ENCODE measurements around the gene COL23A1. TPM values are rescaled to one million over a fixed set of nuclear protein-coding genes. Genes with fewer than 3 reads are reported as not detected.

The COL23A1 gene
- total RNA-seq, 2 donors from 2014 or later: 2.0 to 3.0 TPM

DNA sequence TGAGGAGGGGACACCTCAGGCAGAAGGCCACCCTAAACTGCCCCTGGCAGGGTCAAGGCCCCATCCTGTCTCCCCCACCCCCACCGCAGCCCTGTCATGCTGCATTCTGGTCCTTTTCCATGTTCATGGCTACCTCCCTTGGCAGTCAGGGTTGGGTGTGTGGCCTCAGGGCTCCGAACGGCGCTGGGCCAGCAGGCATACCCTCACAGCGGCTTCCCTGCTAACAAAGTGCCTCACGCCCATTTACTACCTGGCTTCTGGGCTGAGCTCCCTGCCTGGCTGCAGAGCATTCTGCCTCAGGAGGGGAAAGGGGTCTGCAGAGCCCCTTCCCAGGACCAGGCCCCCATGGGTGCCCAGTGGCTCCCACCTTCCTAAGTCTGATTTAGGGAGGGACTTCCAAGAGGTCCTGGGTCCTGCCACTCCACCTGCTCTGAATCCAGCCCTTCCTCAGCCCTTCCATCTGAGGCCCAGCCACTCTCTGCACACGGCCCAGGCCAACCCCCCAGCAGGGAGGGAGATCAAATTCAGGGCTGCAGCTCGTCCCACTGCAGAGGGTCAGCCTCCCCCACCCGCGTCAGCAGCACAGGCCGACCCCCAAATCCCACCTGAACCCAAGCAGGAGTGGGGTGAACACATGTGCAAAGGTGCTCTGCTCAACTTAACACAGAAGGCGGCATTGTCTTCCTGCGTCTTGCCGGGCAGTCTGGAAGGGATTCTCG lies 241.7 kb downstream of the COL23A1 start:
- DNase-seq (ENCODE audit: low spot score): peak; percentile 52
- intact Hi-C loops (cut with DNase I): no loop called here

DNA sequence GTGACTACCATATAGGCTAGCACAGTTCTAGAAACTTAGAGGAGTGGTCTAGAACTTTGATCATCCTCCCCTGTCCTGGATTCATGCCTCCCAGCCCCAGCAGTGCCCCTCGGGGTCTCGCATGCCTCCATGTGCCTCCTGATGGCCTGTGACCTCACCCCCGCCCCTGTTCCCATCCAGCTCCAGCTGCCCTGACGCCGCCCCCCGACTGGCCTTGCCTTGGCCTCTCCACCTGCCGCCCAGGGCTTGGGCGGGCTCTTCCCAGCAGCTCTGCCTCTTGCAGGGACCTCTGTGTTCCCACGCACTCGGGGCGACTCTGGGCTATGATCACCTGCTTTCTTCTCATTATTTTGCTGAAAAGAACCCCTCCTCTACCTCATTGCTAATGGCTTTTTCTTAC lies 242.2 kb downstream of the COL23A1 start:
- peak; percentile 53 for DNase-seq (ENCODE audit: low spot score)

DNA sequence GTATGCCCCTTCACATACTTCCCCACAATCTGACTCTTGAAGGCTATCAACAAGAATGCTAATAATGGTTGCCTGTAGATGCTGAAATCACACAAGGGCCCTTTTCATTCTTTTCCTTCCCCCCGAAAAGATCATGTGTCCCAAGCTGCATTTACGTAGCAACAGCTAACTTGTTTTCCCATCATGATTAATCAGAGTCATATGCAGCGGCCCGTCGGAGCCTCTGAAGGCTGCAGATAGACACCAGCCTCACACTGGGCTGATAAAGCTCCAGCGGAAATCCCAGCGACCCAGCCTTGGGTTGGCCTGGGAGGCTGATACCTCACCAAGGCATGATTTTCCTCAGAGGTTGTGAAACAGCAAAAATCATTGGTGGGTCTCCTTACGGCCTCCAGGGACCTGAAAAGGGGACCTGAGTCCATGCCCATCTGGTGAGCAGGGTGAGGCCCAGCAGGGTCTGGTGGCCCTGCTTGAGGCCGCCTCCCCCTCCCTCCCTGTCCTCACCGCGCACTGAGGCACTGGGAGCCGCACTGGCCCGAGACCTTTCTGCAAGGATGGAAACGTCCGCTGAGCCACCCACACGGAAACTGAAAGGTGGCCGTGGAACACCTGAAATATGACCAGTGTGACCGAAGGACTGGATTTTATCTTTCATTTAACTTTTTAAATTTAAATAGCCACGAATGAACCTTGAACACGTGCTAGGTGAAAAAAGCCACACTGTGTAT lies 243.4 kb downstream of the COL23A1 start:
- peak; percentile 66 for DNase-seq (ENCODE audit: low spot score)
- intact Hi-C loops (cut with DNase I): no loop called here

More for the DNA sequence above, 242.2 kb downstream of the COL23A1 start:
- intact Hi-C loops (cut with DNase I): no loop called here

DNA sequence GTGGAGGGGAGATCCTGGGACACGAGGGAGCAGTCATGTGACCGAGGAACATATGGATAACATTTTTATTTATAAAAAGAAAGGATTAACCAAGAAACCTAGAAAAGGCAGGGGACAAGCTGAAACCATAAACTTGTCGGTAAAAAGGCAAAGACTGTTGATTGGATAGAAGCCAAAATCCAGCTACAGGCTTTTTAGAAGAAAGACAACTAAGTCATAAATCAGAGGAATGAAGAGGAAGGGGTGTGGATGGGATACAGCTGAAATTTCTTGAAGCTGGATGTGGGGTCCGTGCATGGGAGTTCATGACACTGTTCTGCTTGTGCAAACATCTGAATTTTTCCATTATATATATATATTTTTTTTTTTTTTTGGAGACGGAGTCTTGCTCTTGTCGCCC lies 246.9 kb downstream of the COL23A1 start:
- no peak for DNase-seq (ENCODE audit: low spot score)
- intact Hi-C loops (cut with DNase I): no loop called here

DNA sequence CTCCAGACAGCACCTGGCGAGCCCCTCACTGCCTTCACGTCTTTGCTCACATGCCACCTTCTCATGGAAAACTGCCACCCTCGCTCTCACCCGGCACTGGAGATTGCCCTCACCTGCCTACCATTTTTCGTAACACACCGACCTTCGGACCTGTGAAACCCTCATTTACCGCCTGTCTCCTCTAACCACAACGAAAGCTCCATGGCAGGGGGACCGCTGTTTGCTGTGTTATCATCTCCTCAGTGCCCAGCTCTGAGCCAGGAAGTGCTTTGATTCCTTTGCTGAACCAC lies 248.4 kb downstream of the COL23A1 start:
- peak; percentile 52 for DNase-seq (ENCODE audit: low spot score)
- intact Hi-C loops (cut with DNase I): loop anchor here in 1 of 2 donors (1.0 kb wide), 1 partner anchor 52 kb away; no protein-coding TSS in a partner anchor

DNA sequence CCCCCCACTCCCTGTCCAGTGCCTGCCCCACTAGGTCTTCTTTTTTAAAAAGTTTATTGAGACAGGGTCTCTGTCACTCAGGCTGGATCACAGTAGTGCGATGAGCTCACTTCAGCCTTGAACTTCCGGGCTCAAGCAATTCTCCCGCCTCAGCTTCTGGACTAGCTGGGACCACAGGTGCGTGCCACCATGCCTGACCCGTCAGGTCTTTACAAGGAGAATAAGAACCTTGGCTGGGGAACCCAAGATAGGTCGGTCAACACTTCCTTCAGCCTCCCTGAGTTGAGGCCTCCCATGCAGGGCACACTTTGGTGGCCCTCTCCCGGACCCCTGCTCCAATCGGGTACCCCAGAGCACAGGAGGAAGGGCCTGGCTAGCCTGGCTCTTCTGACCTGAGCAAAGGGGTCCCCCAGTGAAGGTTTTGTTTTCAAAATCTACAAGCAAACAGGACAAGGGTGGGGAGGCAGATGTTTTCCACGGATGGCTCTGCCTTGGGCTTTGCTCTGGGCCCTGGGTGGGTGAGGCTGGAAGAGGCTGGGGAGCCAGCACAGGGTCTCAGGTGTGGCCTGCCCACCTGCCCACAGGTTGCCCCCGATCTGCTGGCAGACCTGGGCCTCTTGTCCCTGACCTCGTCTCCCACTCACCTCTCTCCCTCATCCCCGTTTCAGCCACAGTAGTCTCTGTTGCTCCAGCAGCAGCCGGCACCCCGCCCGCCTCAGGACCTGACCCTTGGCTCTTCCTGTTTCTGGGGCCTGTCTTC lies 248.9 kb downstream of the COL23A1 start:
- intact Hi-C loops (cut with DNase I): loop anchor here in 1 of 2 donors (1.0 kb wide), 1 partner anchor 52 kb away; no protein-coding TSS in a partner anchor
- DNase-seq (ENCODE audit: low spot score): peak; percentile 42

DNA sequence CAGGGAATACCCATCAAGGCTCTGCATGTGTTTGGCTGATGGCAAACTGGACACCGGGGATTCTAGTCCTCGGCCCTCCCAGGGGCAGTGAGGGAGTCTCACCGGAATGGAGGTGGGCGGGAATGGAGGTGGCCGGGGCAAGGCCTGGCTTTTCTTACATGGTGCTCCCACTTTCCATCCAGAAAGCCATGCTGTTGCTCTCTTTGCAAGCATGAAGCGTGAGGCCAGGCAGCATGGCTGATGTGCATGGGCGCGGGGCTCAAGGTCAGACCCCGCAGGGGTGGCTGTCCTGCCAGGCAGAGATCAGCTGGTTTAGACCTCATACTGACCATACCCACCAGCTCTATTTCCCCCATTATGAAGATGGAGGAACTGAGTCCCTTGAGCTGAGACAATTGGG lies 249.6 kb downstream of the COL23A1 start:
- DNase-seq (ENCODE audit: low spot score): peak; percentile 53
- intact Hi-C loops (cut with DNase I): loop anchor here in 1 of 2 donors (1.0 kb wide), 1 partner anchor 53 kb away; no protein-coding TSS in a partner anchor

DNA sequence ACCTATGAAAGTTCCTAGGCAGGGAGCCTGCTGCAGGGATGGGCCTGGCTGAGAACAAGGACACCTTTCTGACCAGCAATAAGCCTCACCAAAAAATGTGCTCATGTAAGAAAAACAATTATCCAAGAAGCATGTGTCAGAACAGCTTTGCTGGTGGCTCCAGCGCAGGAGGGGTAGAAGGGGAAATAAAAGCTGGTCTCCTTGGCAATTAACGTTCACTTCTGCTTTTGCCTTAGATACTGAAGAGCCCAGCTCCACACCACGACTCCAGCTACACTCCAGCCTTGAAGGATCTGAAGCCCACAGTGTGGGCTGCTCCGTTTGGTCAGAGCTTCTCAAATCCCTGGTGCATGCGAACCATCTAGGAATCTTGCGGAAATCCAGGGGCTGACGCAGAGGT lies 250.0 kb downstream of the COL23A1 start:
- intact Hi-C loops (cut with DNase I): no loop called here
- DNase-seq (ENCODE audit: low spot score): no peak

DNA sequence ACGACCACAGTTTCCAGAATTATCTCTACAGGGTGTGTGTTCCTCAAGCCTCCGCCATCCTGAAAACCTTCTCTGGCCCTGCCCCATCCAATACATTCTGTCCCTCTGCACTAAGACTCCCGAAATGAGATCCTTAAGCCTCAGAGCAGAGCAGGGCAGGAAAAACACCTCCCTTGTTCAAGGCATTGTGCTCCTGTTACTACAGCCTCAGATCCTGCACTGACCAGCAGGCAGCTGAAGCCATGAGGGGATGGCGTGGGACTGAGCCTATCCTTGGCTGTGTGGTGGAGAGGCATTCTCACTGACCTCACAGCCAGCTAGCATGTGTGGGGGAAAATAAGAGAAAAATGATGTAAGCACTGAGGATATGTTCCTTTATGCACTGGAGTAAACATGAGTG lies 250.9 kb downstream of the COL23A1 start:
- peak; percentile 45 for DNase-seq (ENCODE audit: low spot score)
- intact Hi-C loops (cut with DNase I): no loop called here

DNA sequence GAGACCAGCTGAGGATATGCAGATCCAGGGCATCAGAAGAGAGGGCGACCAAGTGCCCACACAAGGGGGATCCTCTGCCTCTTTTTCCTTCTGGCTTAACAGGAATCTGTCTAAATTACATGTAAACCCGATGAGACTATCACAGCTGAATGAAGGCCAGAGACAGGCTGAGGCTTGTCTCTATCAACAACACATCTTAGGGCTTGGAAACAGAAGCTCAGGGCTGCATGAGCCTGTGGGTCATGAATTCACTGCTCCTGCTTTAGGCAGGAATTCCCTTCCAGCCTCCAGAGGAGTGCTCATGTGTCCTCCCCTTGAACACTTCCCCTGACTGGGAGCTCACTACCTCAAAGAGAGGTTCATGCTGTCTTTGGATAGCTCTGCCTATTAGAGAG lies 251.4 kb downstream of the COL23A1 start:
- intact Hi-C loops (cut with DNase I): no loop called here
- peak; percentile 14 for DNase-seq (ENCODE audit: low spot score)

DNA sequence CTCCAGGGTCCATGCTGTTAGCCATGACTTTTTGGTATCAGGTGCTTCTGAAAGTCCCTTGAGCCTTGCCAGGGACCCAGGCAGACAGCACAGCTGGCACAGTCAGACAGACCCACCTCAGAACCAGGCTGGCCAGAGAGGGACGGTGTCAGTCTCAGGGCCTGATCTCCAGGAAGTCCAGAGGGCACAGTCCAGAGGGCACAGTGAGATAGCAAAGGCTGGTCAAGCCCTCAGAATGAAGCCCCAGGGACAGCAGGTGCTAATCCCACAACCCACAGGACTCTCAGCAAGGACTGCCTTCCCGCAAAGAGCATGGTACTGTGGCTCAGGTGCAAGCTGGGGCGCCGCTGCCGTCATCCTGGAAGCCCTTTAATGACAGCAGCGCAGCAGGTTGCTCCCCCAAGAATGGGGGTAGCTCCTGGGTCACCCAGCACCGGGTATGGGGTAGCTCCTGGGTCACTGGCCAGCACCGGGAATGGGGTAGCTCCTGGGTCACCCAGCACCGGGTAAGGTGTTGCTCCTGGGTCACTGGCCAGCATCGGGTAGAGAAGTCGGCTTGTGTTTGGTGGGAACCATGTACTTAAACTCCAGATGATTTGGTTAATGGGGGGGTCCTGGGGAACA lies 252.0 kb downstream of the COL23A1 start:
- intact Hi-C loops (cut with DNase I): no loop called here
- peak; percentile 66 for DNase-seq (ENCODE audit: low spot score)

DNA sequence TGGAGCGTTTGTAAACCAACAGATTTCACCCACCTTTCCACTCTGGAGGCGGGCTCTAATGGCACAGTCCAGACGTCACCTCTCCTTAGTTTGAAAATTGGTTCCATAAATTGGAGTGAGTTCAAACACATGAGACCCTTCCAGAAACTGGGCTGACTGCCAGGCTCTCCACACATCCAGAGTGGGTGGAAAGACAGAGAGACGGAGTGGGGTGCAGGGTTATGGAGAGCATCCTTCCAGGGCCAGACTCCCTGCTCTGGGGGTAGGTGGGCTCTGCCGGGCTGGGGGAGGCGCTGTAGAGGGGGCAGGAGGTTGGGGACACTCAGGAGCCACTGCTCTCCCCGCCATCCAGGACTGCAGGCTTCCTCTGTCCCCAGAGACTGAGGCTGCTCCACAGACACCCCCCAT lies 252.9 kb downstream of the COL23A1 start:
- intact Hi-C loops (cut with DNase I): no loop called here
- peak; percentile 57 for DNase-seq (ENCODE audit: low spot score)

DNA sequence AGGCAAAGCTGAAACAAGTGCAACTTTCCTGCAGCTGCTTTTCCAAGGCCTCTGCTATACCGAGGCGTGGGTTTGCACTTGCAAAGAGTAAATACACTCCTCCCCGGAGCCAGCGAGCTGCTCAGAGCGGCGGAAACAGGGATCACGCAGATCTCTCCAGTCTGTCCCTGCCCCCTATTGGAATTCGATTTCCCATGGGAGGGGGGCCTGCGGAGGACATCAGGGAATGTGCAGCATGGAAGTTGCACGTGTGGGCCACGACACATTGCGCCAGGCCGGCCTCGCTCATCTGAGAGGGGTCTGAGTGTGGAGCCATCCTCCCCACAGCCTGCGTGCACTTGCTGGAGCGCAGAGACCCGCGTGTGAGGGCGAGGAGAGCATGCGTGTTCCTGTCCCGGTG lies 253.3 kb downstream of the COL23A1 start:
- DNase-seq (ENCODE audit: low spot score): peak; percentile 80
- intact Hi-C loops (cut with DNase I): no loop called here

DNA sequence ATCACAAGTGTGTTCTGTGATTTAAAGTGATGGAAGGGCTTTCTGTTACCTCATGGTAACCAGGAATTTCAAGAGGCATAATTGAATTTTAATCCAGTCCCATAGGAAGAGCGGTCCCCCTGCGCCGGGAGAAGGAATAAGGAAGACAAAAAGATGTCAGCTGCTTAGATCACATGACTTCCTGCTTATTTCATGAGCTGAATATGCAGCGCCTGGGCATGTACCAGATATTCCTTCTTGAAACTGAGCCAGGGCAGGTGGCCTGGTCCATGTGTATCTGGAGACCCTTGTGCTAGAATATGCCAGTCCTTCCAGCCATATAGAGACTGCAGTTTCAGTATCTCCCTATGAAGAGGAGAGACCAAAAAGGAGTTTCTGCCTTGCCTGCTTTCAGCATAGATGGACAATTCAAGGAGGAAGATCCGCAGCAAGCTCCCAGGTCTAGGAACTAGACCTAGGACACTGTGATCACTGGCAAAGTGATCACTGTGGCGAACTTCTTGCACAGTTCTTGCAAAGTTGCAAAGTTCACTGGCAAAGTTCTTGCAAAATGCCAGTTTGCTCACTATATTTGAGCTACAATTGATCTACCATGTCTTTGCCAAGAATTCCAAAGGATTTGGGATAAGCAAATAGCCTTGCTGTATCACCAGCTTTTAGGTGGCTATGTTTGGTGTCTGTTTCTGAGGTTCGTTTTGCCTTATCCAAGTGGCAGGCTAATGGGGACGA lies 254.7 kb downstream of the COL23A1 start:
- peak; percentile 20 for DNase-seq (ENCODE audit: low spot score)
- intact Hi-C loops (cut with DNase I): no loop called here

DNA sequence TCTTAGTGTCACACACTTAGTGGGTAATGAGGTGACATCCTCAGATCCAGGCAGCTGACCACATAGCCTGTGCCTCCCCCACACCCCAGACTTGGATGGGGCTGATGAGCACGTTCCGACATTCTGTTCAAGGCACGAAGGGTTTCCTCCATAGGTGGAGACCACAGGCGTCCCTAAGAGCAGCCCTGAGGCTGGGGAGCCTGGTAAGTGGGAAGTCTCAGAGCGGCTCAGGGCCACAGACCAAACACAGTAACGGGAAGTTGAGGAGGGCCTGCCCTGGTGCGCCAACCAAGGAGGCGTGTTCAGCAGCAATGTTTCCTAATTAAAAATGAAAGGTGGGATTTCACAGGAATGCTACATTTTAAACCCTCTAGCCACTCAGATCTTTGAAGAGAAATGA lies 255.3 kb downstream of the COL23A1 start:
- intact Hi-C loops (cut with DNase I): no loop called here
- DNase-seq (ENCODE audit: low spot score): peak; percentile 82

DNA sequence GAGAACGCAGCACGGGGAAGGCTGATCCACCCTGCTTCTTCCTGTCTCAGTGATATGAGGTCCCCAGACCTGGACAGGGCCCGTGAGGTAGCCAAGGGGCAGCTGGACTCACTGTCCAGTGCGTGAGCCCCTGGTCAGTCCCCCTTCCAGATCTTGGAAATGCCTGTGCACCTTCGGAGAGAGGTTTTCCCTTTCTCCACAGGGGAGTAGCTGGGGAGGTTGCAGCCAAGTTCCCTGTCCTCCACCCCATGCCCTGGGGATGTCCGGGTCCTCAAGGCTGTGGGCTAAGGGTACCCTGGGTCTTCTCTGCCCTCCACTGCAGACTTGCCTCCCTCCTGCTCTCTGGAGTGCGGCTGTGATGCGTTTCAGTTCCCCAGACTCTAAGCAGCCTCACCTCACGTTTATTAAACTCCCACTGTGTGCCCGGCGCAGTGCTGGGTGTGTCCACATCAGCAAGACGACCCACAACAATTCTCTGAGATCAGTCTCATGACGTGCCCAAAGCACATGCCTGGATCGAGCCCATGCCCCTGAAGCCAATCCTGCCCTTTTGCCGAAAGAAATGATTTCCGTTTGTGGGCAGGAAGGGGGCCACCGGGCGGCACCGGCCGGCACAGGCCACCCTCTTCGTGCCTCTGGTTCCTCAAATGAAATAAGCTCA lies 256.2 kb downstream of the COL23A1 start:
- intact Hi-C loops (cut with DNase I): no loop called here
- peak; percentile 62 for DNase-seq (ENCODE audit: low spot score)

DNA sequence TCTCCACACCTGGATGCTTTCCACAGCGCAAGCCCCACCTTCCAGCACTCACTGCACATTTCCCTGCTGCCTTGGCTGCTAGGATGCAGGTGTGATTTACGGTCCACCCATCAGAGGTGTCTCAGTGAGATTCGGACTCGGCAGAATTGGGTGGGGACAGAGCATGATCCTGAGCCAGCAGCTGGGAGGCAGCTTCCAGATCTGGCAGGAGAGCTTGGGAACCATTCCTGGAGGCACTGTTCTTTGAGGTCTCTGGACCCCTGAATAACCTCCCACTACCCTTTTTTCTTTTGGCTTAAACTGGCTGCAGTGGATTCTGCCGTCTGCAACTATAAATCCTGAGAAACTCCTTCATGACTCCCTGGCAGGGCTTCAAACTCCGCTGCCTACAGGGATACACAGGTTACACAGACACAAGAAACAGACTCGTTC lies 258.0 kb downstream of the COL23A1 start:
- peak; percentile 23 for DNase-seq (ENCODE audit: low spot score)
- intact Hi-C loops (cut with DNase I): no loop called here

DNA sequence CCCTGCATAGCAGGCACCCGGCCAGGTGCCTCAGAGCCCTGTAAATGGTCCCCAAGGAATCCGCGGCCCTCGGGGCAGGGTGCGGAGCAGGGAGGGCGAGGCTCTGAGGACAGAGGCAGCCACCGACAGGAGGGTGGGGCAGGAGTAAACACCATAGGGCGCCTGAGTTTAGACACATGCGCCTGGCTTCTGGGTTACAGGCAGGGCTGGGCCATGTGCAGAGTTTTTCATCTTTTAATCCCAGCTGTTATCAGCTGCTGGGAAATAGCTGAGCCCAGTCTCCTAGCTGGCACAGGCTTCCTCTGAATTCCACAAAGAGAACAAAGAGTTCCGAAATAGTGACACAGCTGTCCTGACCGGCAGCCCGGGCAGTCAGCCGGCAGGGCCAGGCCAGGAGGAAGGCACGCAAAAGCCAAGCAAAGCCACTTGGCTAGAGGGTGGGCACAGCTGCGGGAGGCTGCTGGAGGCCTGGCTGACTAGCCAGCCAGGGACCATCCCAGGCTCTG lies 258.6 kb downstream of the COL23A1 start:
- intact Hi-C loops (cut with DNase I): no loop called here

More for the DNA sequence above, 258.6 kb downstream of the COL23A1 start:
- DNase-seq (ENCODE audit: low spot score): peak; percentile 87
